HG02623 (cell line): ENCODE data around the gene SPATA2.
"Not testable (repeated sequence)": the region's sequence is repeated elsewhere in the genome, so short reads cannot be mapped to it uniquely, and the experiment has no call there.

ENCODE experiments used
- ATAC-seq: cut with Tn5 transposase; IDR thresholded peaks from one replicate; pipeline ENCODE4 v1.9.1; 2021; ENCODE audit warnings: moderate library complexity; ENCODE audit not compliant: unreplicated experiment

The SPATA2 gene

GRCh38 chr20:49906101-49906604 is 9.2 kb downstream of the SPATA2 start:
- ATAC-seq = no peak

- ATAC-seq = no peak
Observed at GRCh38 chr20:49905415-49906091, 9.8 kb downstream of the SPATA2 start.

GRCh38 chr20:49904440-49905214 is 10.7 kb downstream of the SPATA2 start:
- ATAC-seq = no peak

GRCh38 chr20:49901588-49901987 is 13.7 kb downstream of the SPATA2 start:
- no peak for ATAC-seq

- ATAC-seq = no peak
Observed at GRCh38 chr20:49899541-49900383, 15.6 kb downstream of the SPATA2 start.

- no peak for ATAC-seq
Observed at GRCh38 chr20:49896204-49896603, 19.1 kb downstream of the SPATA2 start.

- not testable (repeated sequence) for ATAC-seq
Observed at GRCh38 chr20:49895474-49896093, 19.7 kb downstream of the SPATA2 start.

GRCh38 chr20:49894073-49894470 is 21.3 kb downstream of the SPATA2 start:
- ATAC-seq = no peak

- ATAC-seq = no peak
Observed at GRCh38 chr20:49893242-49894072, 21.9 kb downstream of the SPATA2 start.

GRCh38 chr20:49892817-49893216 is 22.5 kb downstream of the SPATA2 start:
- no peak for ATAC-seq

- ATAC-seq = no peak
Observed at GRCh38 chr20:49892260-49892659, 23.1 kb downstream of the SPATA2 start.

- ATAC-seq = no peak
Observed at GRCh38 chr20:49891476-49892110, 23.7 kb downstream of the SPATA2 start.

GRCh38 chr20:49890471-49891361 is 24.6 kb downstream of the SPATA2 start:
- no peak for ATAC-seq

GRCh38 chr20:49889935-49890333 is 25.4 kb downstream of the SPATA2 start:
- ATAC-seq = no peak

- ATAC-seq = no peak
Observed at GRCh38 chr20:49889001-49889934, 26.1 kb downstream of the SPATA2 start.

GRCh38 chr20:49888212-49889000 is 26.9 kb downstream of the SPATA2 start:
- no peak for ATAC-seq
